Right ventricle myocardium inferior (tissue), 1 donor: ENCODE data around the gene SMAD1. TPM values are rescaled to one million over a fixed set of nuclear protein-coding genes. Genes with fewer than 3 reads are reported as not detected.

Source experiments
- ATAC-seq: fragments of 200-7000 bp; cut with Tn5 transposase; one replicate; pipeline ENCODE4 v1.9.1; 2020; ENCODE audit warnings: mild to moderate bottlenecking, moderate library complexity
- DNase-seq: peaks from one replicate; pipeline ENCODE4 v3.0.0; 2021; ENCODE audit errors: missing footprints
- intact Hi-C: fragments of 100-400 bp; cut with DNase I; formaldehyde crosslinking; loops from one replicate; pipeline ENCODE4 v1.11.0; 2022
- total RNA-seq: library from RNA; stranded (reverse); fragmentation: NEBNext Ultra II Directional; extraction: Animal tissue kit (Norgen Biotek cat#: 25700); gene quantifications from one replicate; pipeline ENCODE4 v1.2.1, GENCODE V29; 2021
- donor health status: DM: no; HTN: yes; CAD: no; lungs with severe emphysema.

Gene SMAD1
- total RNA-seq, 1 donor from 2014 or later = 12.0 TPM

DNA sequence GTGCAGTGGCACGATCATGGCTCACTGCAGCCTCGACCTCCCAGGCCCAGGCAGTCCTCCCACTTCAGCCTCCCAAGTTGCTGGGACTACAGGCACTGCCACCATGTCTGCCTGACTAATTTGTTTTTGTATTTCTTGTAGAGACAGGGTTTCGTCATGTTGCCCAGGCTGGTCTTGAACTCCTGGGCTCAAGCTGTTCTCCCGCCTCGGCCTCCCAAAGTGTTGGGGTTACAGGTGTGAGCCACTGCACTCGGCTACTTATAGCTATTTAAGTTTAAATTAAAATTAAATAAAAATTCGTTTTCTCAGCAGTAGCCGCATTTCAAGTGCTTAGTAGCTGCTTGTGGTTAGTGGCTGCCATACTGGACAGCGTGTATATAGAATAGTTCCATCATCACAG is 3.5 kb downstream of the SMAD1 start:
- intact Hi-C loops = loop anchor here (10.0 kb wide), 1 partner anchor 310 kb away; no protein-coding TSS in a partner anchor
- DNase-seq (peak; percentile 51), ATAC-seq (no peak)

DNA sequence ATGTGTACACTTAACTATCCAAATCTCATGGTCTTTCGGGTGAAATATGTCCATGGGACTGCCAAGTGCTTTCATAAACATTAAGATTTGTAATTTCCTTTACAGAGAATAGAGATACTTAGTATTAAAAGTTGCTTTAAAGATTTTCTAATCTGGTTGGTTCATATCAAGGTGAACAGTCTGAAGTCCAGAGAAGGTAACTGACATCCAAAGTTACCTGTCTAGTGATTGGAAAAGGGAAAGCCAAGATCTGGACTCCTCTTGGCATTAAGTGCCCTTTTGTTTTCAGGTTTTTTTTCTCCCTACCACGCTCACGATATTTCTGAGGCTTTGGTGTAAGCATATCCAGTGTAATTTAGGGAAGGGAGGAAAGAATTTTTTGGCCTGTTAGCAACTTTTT is 5.0 kb downstream of the SMAD1 start:
- ATAC-seq (no peak), DNase-seq (no peak)
- intact Hi-C loops = loop anchor here (10.0 kb wide), 1 partner anchor 312 kb away; no protein-coding TSS in a partner anchor

DNA sequence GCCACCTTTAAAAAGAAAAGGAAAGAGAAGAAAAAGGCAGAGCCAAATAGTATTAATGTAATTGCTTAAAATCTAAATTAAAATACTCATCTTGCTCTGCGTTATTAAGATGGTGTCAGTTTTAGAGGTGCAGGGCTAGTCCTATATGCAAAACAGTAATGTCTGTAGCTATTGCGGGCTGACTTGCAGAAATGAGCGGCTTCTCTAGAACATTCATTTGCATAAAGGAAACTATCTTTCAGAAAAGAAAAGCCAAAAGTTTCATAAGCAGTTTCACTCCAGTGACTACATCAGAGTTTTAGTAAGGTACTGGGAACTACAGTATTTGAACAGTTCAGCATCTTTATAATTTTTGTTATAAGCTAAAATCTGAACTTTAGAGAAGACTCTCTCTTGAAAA is 6.0 kb downstream of the SMAD1 start:
- no peak for DNase-seq
- intact Hi-C loops = loop anchor here (10.0 kb wide), 1 partner anchor 313 kb away; no protein-coding TSS in a partner anchor
- no peak for ATAC-seq

DNA sequence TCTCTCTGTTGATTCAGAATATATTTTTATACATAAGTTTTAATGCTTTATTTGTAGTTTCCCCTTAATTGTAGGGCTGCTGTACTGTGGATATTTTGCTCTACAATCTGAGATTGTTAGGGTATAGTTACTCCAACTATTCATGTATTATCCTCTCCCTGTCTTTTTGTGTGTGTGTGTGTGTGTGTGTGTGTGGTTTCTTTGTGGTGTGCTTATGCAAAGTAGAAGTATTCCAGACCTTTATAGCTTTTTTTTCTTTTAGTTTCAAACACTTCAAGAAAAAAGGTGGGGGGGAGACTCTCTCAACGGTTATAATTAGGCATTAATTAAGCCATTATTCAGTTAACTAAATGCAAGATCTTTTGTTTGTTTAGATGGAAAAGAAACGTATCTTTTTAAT is 6.7 kb downstream of the SMAD1 start:
- ATAC-seq = no peak
- intact Hi-C loops = loop anchor here (10.0 kb wide), 1 partner anchor 314 kb away; no protein-coding TSS in a partner anchor
- DNase-seq = no peak

DNA sequence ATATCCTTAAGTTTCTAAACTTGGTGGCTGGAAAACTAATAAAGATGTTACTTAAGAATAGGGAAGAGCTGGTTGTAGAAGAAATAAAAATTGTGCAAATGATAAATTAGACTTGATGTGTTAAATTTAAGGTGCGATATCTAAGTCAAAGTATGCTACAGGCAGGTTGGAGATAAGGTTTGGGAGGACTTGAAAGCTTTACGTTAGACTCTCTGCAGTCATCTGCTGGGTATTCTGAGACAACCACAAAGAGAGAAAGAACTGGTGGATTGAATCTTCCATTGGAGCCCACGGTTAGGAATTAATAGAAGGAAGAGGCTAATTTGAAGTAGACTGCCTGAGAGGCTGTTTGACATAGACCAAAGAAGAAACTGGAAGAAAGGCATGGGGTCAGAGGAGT is 7.9 kb downstream of the SMAD1 start:
- no peak for ATAC-seq
- intact Hi-C loops = loop anchor here (10.0 kb wide), 1 partner anchor 315 kb away; no protein-coding TSS in a partner anchor
- DNase-seq = no peak

DNA sequence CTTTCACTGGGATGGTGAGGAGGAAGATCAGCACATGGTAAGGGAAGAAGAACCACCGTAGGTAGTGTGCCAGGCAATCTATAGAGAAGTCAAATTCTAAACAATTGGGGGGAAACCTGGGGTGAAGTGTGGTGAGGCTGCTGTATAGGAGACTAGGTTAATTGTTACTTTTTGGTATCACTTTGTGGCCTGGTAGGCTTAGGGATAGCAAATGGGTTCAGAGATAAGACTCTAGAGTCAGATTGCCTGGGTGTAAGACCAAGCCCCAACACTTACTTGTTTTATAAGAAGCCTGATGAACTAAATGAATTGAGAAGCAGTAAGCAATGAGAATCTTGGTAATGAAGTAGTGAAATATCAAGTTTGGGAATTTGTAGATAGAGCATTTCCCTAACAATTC is 8.7 kb downstream of the SMAD1 start:
- no peak for DNase-seq
- no peak for ATAC-seq
- intact Hi-C loops = no loop called here

DNA sequence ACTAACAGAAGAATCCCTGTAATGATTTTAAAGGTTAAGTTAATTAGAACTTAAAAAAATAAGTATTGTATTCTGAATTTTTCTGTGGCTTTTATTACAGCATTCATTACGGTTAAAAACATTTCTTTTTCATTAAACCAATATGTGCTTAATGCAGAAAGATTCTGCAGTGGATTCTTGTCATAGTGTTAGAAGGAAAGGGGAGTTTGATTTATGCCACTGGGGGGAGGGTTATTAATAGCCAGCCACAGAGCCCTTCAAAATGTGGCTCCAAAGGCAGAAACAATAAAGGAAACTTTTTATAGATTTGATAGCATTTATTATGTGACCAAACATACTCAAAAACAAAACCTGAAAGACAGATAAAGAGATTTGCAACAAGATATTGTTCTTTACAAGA is 9.1 kb downstream of the SMAD1 start:
- intact Hi-C loops = no loop called here
- no peak for DNase-seq
- no peak for ATAC-seq

DNA sequence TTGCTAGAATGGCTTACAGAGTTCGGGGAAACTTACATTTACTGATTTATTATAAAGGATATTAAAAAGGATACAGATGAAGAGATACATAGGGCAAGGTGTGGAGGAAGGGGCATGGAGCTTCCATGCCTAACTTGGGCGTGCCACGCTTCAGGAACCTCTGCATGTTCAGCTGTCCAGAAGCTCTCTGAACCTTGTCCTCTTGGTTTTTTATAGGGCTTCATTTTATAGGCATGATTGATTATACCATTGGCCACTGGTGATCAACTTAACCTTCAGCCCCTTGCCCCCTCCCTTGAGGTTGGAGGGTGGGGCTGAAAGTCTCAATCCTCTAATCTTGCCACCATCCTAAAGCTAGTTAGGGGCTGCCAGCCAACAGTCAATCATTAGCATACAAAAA is 10.7 kb downstream of the SMAD1 start:
- no peak for DNase-seq
- intact Hi-C loops = no loop called here
- ATAC-seq = no peak

DNA sequence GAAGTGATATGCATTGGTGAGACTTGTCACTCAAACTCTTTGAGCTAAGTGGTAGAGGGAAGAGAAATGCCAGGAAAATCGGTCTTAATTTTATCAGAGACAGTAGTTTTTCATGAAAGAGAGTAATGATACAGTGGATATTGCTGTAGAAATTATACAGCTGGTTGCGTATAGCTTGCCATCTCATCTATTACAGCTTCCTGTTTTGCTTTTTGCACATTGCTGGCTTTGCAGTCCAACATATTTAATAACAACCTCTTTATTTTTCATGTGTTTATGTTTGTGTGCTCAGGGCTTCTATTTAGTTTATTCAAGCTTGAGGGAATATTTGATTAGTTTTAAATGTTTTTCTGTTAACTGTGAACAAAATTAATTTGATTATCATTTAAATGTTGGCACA is 11.5 kb downstream of the SMAD1 start:
- DNase-seq = no peak
- no peak for ATAC-seq
- intact Hi-C loops = no loop called here

DNA sequence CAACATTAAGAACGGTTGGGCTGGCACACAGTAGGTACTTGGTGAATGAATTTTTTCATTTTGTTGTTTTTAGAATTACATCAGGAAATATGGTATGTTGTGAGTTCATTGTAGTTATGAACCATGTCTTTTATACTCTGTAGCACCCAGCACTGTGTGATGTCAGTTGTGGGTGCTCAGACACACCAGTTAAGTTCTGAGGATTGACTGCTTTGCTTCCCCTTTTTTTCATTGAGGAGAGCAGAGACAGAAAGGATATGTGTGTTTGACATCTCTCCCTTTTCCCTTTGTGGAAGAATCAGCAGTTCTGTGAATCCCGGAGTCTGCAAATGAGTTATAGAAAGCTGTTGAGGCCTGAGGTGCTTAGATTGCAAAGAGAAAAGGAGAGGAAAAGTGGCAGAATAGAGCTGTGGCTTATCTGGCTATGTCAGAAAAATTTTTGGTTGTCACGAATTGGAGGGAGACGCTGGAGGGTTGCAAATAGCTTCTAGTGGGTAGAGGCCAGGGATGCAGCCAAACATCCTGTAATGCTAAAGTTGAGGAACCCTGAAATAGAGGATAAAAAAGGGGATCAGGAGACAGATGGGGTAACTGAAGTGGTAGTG is 13.1 kb downstream of the SMAD1 start:
- DNase-seq (no peak), ATAC-seq (no peak)
- intact Hi-C loops = no loop called here

DNA sequence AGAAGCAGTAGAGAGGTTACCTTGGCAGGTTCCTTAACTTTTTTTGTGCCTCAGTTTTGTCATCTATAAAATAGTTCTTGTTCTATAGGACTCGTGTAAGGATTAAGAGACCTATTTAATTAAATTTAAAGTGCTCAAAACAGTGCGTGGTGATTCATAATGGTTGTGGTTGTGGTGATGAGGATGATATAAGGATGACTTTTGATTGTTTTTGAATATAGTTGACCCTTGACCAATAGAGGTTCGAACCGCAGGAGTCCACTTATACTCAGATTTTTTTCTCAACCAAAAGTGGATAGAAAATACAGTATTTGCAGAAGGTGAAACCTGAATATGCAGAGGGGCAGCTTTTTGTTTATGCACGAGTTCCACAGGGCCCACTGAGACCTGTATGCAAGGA is 14.6 kb downstream of the SMAD1 start:
- intact Hi-C loops = no loop called here
- ATAC-seq (no peak), DNase-seq (no peak)

DNA sequence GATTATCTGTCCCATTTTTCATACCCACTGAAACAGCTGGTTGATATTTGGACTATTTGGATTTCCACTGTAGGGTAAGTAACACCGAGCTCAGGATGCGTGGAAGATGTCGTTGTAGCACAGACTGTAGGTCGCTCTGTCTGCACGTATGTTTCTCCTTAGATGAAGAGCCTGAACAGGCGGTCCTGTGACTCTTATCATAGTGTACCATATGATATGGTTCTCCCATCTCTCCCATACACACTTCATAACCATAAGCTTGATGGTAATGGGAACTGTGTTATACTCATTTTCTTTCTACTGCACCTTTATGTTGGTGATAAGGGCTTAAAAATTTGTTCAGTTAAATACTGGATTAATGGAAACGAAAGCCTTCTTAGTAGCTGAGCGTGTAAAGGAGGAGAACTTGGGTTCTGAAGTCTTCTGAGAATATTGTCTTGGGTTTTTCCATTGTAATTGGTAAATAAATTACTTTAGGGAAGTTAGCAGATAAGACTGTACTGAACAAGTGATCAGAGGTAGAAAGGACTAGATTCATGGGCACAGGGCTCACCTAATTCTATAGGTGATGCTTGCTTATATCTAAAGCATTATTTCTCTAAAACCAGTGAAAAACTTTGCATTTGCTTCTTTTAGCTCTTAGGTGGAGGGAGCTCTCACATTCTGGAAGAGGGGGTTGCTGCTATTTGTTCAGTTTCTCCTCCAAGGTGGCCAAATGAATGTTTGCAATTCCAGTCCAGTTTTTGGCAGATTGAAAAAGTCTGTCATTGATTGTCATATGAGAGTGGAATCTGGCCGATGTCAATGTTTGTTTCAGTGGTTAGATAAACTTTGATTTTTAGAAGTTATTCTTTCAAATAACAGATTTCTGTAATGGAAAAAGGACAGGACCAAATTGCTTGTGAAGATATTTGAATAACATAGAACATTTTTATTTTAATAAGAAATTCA is 15.8 kb downstream of the SMAD1 start:
- ATAC-seq (no peak), DNase-seq (no peak)
- intact Hi-C loops = no loop called here

DNA sequence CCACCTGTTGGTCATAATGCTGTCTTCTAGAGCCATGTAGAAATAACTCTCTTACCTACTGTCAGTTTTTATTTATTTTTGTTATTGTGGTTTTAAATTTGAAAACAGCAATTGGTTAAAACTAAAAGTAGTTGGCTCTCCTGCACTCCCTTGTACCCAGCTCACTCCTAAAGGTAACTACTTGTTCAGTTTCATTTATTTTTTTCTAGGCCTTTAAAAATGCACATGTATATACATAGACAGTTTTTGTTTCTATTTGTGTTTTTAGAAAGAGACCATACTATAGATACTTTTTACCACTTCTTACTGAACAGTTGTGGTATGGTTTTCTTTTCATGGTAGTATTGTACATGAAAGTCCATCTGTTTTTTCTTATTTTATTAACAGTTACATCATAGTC is 16.8 kb downstream of the SMAD1 start:
- intact Hi-C loops = no loop called here
- ATAC-seq (no peak), DNase-seq (no peak)

DNA sequence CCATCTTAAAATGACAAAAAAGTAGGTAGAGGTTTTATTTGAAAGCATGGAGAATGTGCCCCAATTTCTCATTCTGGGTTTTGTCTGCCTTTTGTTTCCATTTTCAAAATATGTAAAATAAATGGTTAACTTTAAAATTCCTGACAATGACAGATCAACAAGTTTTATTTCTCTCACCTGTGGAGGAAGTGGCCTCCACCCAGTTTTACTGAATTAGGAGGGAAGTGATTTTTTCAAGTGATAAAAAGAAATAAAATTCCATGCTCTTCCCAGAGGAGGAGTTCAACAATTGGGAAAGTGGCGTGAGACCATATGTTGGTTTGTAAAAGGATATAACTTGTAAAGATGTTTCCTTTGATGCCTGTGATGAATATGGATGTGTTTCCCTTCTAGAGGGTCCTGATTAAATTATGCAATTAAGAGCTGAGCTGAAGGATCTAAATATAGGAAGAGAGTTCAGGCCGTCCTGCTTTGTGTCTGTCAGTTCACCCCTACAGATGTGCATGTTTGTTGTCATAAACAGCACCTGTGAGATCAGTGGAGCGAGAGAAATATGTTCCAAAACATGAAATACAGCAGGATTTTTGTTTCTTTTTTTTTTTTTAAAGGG is 19.5 kb downstream of the SMAD1 start:
- ATAC-seq (no peak), DNase-seq (no peak)
- intact Hi-C loops = no loop called here

DNA sequence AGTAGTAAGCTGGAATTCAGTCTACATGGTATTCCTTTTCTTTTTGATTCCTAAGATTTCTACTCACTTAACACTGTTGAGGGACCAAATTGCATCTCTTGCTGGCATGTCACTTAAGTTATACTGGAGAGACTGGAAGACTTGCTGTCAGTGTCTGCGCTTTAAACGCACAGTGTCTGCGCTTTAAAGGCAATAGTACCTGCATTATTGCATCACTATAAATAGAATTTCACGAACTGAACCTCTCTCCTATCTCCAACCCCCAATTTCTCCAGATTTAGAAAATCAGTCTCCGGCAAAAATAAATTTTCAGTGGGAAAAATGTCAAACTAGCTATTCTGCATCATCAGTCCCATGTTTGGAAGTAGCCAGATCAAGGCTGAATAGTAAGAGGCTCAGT is 21.2 kb downstream of the SMAD1 start:
- intact Hi-C loops = no loop called here
- ATAC-seq = no peak
- DNase-seq = no peak

DNA sequence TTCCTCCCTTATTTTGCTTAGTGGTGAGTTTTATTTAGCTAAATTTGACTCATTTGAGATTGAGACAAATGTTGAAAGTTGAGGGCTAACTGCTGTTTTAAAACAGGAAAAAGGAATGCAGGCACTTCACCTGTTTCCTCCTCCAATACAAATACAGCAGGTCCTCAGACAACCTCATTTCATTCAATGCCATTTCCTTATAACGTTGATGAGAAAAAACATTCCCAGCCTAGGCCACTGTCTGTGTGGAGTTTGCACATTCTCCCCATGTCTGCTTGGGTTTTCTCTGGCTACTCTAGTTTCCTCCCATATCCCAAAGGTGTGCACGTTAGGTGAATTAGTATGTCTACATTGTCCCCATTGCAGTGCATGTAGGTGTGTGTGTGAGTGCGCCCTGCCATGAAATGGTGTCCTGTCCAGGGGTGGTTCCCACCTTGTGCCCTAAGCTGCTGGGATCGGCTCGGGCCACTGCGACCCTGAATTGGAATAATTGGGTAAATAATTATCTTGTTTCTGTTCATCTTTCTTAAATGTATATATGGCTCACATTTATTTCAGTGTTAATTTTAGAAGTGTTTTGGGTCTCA is 21.9 kb downstream of the SMAD1 start:
- no peak for ATAC-seq
- intact Hi-C loops = no loop called here
- no peak for DNase-seq

DNA sequence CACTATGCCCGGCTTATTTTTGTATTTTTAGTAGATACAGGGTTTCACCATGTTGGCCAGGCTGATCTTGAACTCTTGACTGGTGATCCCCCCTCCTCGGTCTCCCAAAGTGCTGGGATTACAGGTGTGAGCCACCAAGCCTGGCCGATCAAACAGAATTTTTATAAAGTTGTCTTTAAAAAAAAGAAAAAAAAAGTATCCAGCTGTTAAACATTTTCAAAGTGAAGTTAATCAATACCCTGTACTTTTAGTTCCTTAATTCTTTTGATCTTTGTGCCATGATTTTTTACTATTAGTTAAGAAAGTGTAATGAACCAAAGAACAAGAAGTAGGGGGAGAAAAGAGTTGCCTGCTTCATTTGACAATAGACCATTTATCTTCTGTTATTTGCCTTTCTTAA is 24.3 kb downstream of the SMAD1 start:
- ATAC-seq = no peak
- no peak for DNase-seq
- intact Hi-C loops = no loop called here

DNA sequence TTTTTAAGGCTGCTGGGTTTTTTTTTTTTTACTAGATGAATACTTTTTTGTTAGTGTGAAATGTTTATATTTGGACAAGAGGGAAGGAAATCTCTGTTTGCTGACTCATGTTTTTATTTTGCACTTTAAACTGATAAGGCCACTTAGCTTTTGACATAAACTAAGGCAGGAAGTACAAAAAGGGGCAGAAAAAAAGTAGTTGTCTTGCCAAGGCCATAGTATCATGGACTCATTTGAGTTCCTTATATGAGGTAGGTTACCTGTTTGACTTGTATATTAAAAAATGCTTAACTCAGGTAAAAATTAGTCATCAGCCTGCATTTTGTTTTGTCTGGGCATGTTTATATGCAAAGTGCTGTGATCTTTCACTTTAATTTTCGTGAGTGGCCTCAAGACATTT is 26.0 kb downstream of the SMAD1 start:
- intact Hi-C loops = no loop called here
- DNase-seq (no peak), ATAC-seq (no peak)

DNA sequence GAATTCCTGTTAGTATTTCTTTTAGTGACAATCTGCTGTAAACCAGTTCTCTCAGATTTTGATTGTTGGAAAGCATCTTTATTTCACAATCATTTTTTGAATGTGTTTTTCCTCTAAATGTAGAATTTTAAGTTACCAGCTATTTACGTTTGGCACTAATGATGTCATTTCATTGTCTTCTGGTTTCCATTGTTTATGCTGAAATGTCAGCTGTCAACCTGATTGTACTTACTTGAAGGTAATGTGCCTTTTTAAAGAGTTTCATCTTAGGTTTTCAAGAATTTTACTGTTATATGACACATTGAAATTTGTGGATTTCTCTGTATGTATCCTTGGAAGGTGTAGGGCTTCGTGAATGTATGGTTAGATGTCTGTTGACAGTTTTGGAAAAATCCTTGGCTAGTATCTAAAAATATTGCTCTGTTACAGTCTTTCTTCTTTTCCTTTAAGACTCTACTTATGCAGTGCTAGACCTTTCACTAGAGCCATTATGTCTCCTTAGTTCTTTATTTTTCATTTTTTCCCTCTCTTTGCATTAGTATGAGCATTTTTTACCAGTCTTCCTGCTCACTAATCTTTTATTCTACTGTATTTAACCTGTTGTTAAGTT is 30.4 kb downstream of the SMAD1 start:
- intact Hi-C loops = no loop called here
- no peak for DNase-seq
- no peak for ATAC-seq
